CD4-positive, CD25-positive, alpha-beta regulatory T cell (primary cell): ENCODE measurements around the gene GRN. TPM values are rescaled to one million over a fixed set of nuclear protein-coding genes. Genes with fewer than 3 reads are reported as not detected.
A peak's percentile ranks its signal among the peaks of the same experiment; 100 is the strongest.

Source experiments
- ATAC-seq, 2 donors: fragments of 150-1000 bp; cut with Tn5 transposase; one replicate each; pipeline ENCODE4 v1.10.0; 2021; ENCODE audit warnings: low read depth in 2 of 2, moderate number of reproducible peaks in 2 of 2, moderate library complexity in 1 of 2
- DNase-seq, 3 donors: peaks; one replicate each; pipeline versions ENCODE4 v3.0.0 to v3.0.0-alpha.2; 2012 to 2022; ENCODE audit warnings: mixed read lengths in 1 of 3
- H3K27ac ChIP-seq: one replicate; pipeline ENCODE4 v1.7.0; 2013; ENCODE audit warnings: mild to moderate bottlenecking, low read length; ENCODE audit not compliant: insufficient read depth, poor library complexity, severe bottlenecking
- H3K27me3 ChIP-seq: one replicate; pipeline ENCODE4 v1.7.0; 2013; ENCODE audit warnings: low read length; ENCODE audit not compliant: control insufficient read depth, insufficient read depth
- H3K36me3 ChIP-seq: one replicate; pipeline ENCODE4 v1.7.0; 2013; ENCODE audit warnings: mild to moderate bottlenecking, low read length, moderate library complexity; ENCODE audit not compliant: control insufficient read depth, insufficient read depth
- H3K4me1 ChIP-seq: 2 replicates; pipeline ENCODE4 v1.7.0; 2013; ENCODE audit warnings: mild to moderate bottlenecking, low read length; ENCODE audit not compliant: insufficient read depth, control insufficient read depth, poor library complexity, severe bottlenecking
- H3K4me3 ChIP-seq: one replicate; pipeline ENCODE4 v1.7.0; 2013; ENCODE audit warnings: low read depth, mild to moderate bottlenecking, low read length, moderate library complexity
- H3K9me3 ChIP-seq, 2 experiments: 1 replicate in 1 of 2; 2 replicates in 1 of 2; pipeline ENCODE4 v1.7.0; 2013; ENCODE audit warnings: low read length in 2 of 2, mild to moderate bottlenecking in 1 of 2, moderate library complexity in 1 of 2; ENCODE audit not compliant: control insufficient read depth in 2 of 2
- H3K27ac Mint-ChIP-seq, 3 donors: one replicate each; pipeline ENCODE4 v1.8.0; 2020 to 2022; ENCODE audit warnings: mild to moderate bottlenecking in 3 of 3, mixed read lengths in 3 of 3, moderate library complexity in 2 of 3
- H3K27me3 Mint-ChIP-seq: one replicate; pipeline ENCODE4 v1.8.0; 2022; ENCODE audit warnings: mild to moderate bottlenecking, mixed read lengths
- H3K36me3 Mint-ChIP-seq: one replicate; pipeline ENCODE4 v1.8.0; 2020; ENCODE audit warnings: mixed read lengths
- H3K4me1 Mint-ChIP-seq, 4 donors: one replicate each; pipeline ENCODE4 v1.8.0; 2020 to 2022; ENCODE audit warnings: mixed read lengths in 4 of 4, mild to moderate bottlenecking in 1 of 4
- H3K4me3 Mint-ChIP-seq, 4 donors: one replicate each; pipeline ENCODE4 v1.8.0; 2020 to 2022; ENCODE audit warnings: mild to moderate bottlenecking in 4 of 4, mixed read lengths in 4 of 4, moderate library complexity in 3 of 4
- H3K9me3 Mint-ChIP-seq, 7 donors: one replicate each; pipeline ENCODE4 v1.8.0; 2020 to 2022; ENCODE audit warnings: mixed read lengths in 7 of 7, mild to moderate bottlenecking in 3 of 7, moderate library complexity in 2 of 7
- polyA plus RNA-seq, 4 donors: library from polyadenylated mRNA; unstranded; fragments of 300-500 nt; fragmentation: Illumina TruSeq; gene quantifications; one replicate each; pipeline ENCODE4 v1.2.3, GENCODE V29; 2021
- total RNA-seq: library from RNA; stranded (reverse); gene quantifications from one replicate; pipeline ENCODE4 v1.2.3, GENCODE V29; 2022

The GRN gene
- total and polyA plus RNA-seq, 5 donors from 2014 or later, result 24.3 to 39.4 (median 32.0) TPM

DNA sequence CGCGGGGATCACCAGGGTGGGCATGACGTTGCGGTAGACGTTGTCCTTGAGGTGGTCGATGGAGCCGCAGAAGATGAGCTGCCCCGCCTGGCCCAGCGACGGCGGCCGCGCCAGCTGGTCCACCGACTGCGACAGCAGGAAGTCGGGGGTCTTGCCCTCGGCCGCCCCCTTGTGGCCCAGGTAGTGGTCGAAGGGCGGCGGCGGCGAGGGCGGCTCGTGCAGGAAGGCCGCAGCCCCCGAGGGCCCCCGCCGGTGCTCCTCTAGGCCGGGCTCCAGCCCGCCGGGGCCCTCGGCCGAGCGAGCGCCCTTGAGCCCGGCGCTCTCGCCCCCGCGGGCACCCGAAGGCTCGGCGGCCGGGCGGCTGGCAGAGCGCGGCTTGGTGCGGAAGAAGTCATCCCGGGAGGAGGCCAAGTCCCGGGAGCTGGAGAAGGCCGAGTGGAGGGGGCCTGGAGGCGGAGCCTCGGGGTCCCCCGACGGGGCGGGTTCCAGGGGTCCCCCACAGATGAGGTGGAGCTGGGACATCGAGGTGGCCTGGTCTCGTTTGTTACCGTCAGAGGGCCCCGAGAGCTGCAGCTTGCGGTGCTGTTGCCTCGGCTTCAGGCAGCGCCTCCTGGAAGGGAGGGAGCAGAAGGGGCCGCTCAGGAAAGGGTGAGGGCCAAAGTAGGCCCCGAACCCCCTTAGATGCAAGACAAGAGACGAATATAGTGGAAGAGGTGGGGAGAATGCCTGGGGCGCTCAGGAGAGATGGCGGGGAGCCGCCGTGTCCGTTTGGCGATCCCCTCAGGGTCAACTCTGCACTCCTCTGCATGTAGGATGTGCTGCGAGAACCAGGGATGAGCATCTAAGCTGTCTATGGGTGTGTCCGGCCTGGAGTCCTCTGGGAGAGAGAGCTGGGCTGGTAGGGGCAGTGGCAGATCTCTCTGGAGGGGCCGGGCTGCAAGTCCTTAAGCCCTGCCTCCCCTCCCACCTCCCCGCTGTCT is 9.8 kb downstream of the GRN start:
- H3K4me3 Mint-ChIP-seq, result peak overlapping the region; percentile 54 to 79 (median 72)
- Histone ChIP-seq H3K4me1 (peaks cover 7% of the 10 kb centered on the region), H3K9me3 (no peaks in the 10 kb centered on the region), H3K4me3 (no peak overlapping the region), H3K27ac (no peak overlapping the region), H3K27me3 (no peaks in the 10 kb centered on the region), H3K36me3 (no peaks in the 10 kb centered on the region)
- peaks cover 0 to 2% (median 0%) of the 10 kb centered on the region in 7 donors for H3K9me3 Mint-ChIP-seq
- peaks cover 17% of the 10 kb centered on the region for H3K27me3 Mint-ChIP-seq
- peak; percentile 35 for ATAC-seq
- DNase-seq, result peak; percentile 35 to 50 (median 48)
- no peaks in the 10 kb centered on the region for H3K36me3 Mint-ChIP-seq
- H3K4me1 Mint-ChIP-seq, result peaks cover 0 to 20% (median 1%) of the 10 kb centered on the region in 4 donors
- no peak overlapping the region for H3K27ac Mint-ChIP-seq

DNA sequence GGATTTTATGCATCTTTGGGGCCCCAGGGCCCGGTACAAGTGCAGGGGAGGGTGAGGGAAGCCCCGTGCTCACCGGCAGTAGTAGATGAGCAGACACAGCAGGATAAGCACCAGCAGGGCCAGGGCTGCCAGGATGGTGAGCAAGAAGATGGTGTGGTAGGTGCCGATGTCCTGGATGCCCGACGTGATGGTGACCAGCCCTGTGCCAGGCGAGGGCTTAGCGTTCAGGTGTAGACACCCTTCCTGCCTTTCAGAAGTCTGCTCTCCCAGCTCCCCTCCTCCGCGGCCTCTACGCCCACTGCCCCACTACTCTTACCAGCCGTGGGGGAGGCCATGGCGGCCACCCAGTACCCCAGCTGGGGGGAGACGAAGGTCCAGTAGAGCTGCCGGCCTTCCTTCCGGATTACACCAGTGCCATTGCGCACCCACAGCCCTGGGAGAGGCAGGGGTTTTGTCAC is 10.6 kb downstream of the GRN start:
- no peaks in the 10 kb centered on the region for H3K36me3 ChIP-seq
- ATAC-seq (no peak), DNase-seq (no peak)
- peaks cover 7% of the 10 kb centered on the region for H3K4me1 ChIP-seq
- no peak overlapping the region for H3K4me3 ChIP-seq
- no peaks in the 10 kb centered on the region for H3K27me3 ChIP-seq
- H3K36me3 Mint-ChIP-seq, result no peaks in the 10 kb centered on the region
- no peak overlapping the region for H3K27ac ChIP-seq
- H3K9me3 Mint-ChIP-seq, result peaks cover 0 to 2% (median 0%) of the 10 kb centered on the region in 7 donors
- H3K27me3 Mint-ChIP-seq, result peaks cover 21% of the 10 kb centered on the region
- H3K4me1 Mint-ChIP-seq, result peaks cover 0 to 20% (median 1%) of the 10 kb centered on the region in 4 donors
- H3K27ac Mint-ChIP-seq, result no peak overlapping the region
- peak overlapping the region in 3 of 4 donors; percentile 60 to 73 (median 70) for H3K4me3 Mint-ChIP-seq
- no peaks in the 10 kb centered on the region for H3K9me3 ChIP-seq

DNA sequence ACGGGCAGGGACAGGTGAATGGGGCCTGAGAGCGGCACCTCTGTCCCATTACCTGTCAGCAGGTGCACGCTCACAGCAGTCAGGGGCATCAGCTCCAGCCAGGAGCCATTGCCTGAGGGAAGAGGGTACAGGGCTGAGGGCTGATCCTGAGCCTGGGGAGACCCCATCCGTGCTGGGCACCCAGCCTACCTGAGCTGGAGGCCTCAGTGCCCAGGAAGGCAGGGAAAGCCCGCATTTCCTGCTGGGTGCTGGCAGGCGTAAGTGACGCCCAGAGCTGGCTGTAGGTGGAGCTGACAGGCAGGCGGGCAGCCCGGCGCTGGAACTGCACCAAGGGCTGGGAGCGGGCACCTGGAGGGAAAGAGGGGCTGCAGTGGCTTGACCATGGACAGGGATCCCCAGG is 11.1 kb downstream of the GRN start:
- H3K4me3 Mint-ChIP-seq, result peak overlapping the region in 1 of 4 donors; percentile 47

DNA sequence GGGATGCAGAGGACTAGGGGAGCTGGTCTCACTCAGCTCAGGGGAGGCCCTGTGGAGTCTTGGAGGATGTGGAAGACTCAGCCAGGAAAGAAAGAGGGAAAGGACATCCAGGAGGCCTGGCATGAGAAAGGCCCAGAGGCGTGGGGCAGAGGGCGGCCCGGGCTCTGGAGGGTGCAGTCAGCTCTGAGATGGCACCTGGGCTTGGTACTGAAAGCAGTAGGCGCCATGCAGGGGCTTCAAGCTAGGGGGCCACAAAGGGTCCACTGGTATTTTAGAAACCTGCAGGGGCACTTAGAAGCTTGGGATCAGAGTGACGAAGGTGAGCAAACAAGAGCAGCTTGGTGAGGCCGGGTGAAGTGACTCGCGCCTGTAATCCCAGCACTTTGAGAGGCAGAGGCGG is 13.0 kb downstream of the GRN start:
- ATAC-seq (no peak), DNase-seq (no peak)
- Mint-ChIP-seq H3K4me1 (peaks cover 0 to 17% (median 0%) of the 10 kb centered on the region in 4 donors), H3K36me3 (no peaks in the 10 kb centered on the region), H3K27ac (no peak overlapping the region), H3K9me3 (no peaks in the 10 kb centered on the region), H3K27me3 (peaks cover 24% of the 10 kb centered on the region), H3K4me3 (no peak overlapping the region)
- H3K4me1 ChIP-seq, result peaks cover 15% of the 10 kb centered on the region
- H3K9me3 ChIP-seq, result no peaks in the 10 kb centered on the region
- H3K4me3 ChIP-seq, result no peak overlapping the region
- H3K27me3 ChIP-seq, result no peaks in the 10 kb centered on the region
- H3K27ac ChIP-seq, result no peak overlapping the region
- no peaks in the 10 kb centered on the region for H3K36me3 ChIP-seq

More for the DNA sequence above, 11.1 kb downstream of the GRN start:
- no peak overlapping the region for H3K27ac Mint-ChIP-seq
- Histone ChIP-seq H3K4me3 (no peak overlapping the region), H3K27me3 (no peaks in the 10 kb centered on the region), H3K4me1 (peaks cover 7% of the 10 kb centered on the region), H3K36me3 (no peaks in the 10 kb centered on the region), H3K9me3 (no peaks in the 10 kb centered on the region), H3K27ac (no peak overlapping the region)
- H3K9me3 Mint-ChIP-seq, result peaks cover 0 to 2% (median 0%) of the 10 kb centered on the region in 7 donors
- no peak for DNase-seq
- H3K4me1 Mint-ChIP-seq, result peaks cover 0 to 20% (median 1%) of the 10 kb centered on the region in 4 donors
- no peaks in the 10 kb centered on the region for H3K36me3 Mint-ChIP-seq
- H3K27me3 Mint-ChIP-seq, result peaks cover 22% of the 10 kb centered on the region
- no peak for ATAC-seq

DNA sequence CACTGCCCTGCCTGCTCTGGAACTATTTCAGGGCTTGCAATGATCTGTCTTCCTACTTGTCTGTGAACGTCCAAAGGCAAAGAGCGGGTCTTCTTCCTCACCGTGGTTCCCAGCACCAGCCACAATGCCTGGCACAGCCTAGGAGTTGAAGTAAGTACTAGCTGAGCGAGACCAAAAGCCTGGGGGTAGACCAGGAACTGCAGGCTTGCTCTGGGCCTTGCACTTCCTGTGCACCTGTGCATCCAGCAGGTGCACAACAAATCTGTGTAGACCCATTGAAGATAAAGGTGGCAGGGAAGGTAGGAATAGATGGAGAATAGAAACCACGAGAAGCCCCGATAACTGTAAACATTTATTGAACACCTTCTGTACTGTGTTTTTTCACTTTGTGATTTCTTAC is 13.9 kb downstream of the GRN start:
- Mint-ChIP-seq H3K4me1 (peaks cover 0 to 18% (median 0%) of the 10 kb centered on the region in 4 donors), H3K9me3 (peaks cover 0 to 1% (median 0%) of the 10 kb centered on the region in 7 donors), H3K27me3 (peaks cover 21% of the 10 kb centered on the region), H3K4me3 (peak overlapping the region in 2 of 4 donors; percentile 0 to 6), H3K36me3 (no peaks in the 10 kb centered on the region), H3K27ac (no peak overlapping the region)
- no peak overlapping the region for H3K27ac ChIP-seq
- no peaks in the 10 kb centered on the region for H3K27me3 ChIP-seq
- no peaks in the 10 kb centered on the region for H3K36me3 ChIP-seq
- peaks cover 15% of the 10 kb centered on the region for H3K4me1 ChIP-seq
- no peaks in the 10 kb centered on the region for H3K9me3 ChIP-seq
- H3K4me3 ChIP-seq, result no peak overlapping the region
- no peak for DNase-seq
- no peak for ATAC-seq

DNA sequence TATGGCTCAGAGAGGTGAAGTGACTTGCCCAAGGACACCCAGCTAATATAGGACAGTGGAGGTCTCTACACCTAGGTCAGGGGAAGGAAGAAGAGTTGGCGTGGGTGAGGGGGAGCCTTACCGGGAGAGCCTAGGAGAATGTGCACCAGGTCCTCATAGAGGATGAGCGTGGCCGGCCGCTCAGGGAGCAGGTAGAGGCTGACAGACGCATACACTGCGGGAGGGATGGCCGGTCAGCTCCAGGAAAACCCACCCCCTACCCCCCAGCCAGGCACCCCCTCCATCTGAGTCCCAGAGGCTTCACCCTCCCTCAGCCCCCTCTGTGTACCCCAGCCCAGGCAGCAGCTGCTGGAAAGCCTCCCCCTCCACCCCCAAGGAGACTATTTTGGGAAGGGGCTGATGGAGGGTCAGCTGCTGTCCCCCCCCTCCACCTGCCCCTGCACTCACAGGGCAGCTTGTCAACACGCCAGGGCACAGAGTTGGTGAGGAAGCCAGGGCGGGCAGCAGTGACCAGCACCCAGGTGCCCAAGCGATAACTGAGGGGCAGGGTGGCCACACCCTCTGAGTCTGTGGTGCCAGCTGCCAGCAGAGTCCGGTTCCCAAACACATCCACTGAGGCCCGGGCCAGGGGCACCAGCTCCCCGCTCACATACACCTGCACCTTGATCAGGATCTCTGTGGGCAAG is 14.5 kb downstream of the GRN start:
- Histone ChIP-seq H3K4me1 (peaks cover 15% of the 10 kb centered on the region), H3K27ac (no peak overlapping the region), H3K4me3 (no peak overlapping the region), H3K36me3 (no peaks in the 10 kb centered on the region), H3K27me3 (no peaks in the 10 kb centered on the region), H3K9me3 (no peaks in the 10 kb centered on the region)
- no peak for ATAC-seq
- H3K27me3 Mint-ChIP-seq, result peaks cover 21% of the 10 kb centered on the region
- DNase-seq, result no peak
- H3K4me1 Mint-ChIP-seq, result peaks cover 0 to 18% (median 0%) of the 10 kb centered on the region in 4 donors
- peaks cover 0 to 1% (median 0%) of the 10 kb centered on the region in 7 donors for H3K9me3 Mint-ChIP-seq
- no peaks in the 10 kb centered on the region for H3K36me3 Mint-ChIP-seq
- peak overlapping the region in 1 of 4 donors; percentile 2 for H3K4me3 Mint-ChIP-seq
- H3K27ac Mint-ChIP-seq, result no peak overlapping the region

DNA sequence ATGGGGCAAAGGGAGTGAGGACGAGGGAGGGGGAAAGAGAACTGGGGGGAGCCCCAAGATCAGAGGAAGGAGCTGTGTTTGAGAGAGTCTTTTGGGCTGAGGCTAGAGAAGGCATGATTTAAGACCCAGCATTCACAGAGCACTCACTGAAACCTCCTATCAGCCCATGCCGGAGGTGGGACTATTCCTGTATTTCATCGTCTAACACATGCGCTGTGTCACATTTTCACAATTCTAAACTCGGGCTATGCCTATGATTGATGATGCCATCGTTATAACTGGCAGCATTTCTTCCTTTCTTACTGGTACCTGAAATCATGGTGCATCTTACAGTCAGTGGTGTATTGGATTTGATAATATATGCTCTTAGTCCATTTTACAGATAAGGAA is 15.0 kb downstream of the GRN start:
- Histone ChIP-seq H3K4me1 (peaks cover 15% of the 10 kb centered on the region), H3K27me3 (no peaks in the 10 kb centered on the region), H3K36me3 (no peaks in the 10 kb centered on the region), H3K27ac (no peak overlapping the region), H3K4me3 (no peak overlapping the region), H3K9me3 (no peaks in the 10 kb centered on the region)
- Mint-ChIP-seq H3K36me3 (no peaks in the 10 kb centered on the region), H3K27me3 (peaks cover 23% of the 10 kb centered on the region), H3K4me3 (peak overlapping the region in 2 of 4 donors; percentile 2 to 49), H3K27ac (no peak overlapping the region), H3K9me3 (peaks cover 0 to 1% (median 0%) of the 10 kb centered on the region in 7 donors), H3K4me1 (peaks cover 0 to 18% (median 0%) of the 10 kb centered on the region in 4 donors)
- DNase-seq (no peak), ATAC-seq (no peak)
